ENCODE measurements around the gene RBM33.

RBM33 gene

DNA sequence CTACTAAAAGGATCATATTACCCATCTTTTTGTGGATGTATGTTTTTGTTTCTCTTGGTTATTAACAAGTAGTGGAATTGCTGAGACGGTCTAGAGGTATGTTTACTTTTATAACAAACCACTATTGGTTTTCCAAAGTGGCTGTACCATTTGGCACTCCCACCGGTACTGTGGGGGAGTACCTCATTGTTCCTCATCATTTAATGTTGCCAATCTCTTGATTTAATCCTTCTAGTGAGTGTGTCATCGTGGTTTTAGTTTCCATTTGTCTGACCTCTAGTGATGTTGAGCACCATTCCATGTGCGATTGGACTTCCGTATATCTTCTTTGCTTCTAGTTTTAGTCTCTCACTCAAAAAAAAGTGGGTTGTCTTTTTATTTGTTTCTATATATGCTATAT, 50.4 kb downstream of the RBM33 start:
- DNase-seq, result no peak

DNA sequence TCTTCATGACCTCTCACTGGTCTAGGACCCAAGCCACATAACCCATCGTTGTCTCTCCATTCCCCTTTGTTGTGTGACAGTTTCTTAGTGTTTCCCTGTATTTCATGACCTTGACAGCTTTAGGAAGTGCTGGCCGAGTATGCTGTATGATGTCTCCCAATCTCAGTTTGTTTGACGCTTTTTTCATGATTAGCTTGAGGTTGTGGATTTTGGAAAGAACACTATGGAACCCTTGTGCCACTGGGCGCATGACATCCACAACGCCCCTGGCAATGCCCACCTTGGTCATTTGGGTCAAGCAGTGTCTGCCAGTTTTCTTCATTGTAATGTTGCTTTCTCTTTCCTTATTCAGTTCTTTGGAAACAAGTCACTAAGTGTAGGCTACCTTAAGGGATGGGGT, 52.3 kb downstream of the RBM33 start:
- DNase-seq, result no peak

DNA sequence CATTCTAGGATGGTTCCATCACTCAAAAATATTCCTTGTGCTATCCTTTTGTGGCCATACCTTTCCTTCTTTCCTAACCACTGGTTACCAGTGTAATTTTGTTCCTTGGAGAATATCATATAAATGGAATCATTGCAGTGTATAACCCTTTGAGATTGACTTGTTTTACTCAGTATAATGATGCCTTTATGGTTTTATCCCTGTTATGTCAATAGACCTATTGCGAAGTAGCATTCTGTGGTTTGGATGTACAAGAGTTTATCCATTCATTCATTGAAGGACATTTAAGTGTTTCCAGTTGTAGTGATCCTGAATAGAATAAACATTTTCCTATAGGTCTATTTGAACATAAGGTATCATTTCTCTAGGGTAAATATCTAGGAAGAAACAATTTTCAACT, 54.2 kb downstream of the RBM33 start:
- DNase-seq, result no peak

DNA sequence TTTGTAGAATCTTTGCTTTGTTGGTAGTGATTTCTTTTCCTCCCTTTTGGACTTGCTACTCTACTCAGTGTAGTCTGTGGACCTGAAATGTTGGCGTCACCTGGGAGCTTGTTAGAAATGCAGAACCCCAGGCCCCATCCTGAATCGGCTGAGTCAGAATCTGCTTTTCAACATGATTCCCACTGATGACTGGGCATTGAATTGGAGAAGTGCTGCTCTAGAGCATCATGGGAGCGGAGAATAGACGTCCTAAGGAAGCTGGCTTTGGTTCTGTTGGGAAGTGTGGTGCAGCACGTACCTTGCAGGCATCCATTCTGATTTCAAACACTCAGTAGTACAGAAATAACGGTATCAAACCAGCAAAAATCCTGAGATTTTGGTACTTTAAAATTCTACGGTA, 54.7 kb downstream of the RBM33 start:
- no peak for DNase-seq

DNA sequence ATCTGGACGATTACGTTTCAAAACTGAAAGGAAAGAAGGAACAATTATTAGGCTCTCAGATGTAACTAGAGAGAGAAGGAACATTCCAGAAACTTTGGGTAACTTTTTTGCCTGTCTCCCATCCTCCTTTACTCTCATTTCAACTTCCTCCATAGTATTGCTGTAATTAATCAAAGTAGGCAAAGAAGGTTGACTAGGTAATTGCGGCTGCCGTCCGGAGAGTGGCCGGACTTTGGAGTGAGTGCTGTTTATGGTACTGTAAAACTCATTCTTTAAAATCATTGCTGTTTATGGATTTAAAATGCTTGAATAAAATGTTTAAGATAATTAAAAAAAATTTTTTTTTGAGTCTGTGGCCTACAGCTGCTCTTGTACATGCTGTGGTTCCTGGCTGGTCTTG, 56.4 kb downstream of the RBM33 start:
- no peak for DNase-seq

DNA sequence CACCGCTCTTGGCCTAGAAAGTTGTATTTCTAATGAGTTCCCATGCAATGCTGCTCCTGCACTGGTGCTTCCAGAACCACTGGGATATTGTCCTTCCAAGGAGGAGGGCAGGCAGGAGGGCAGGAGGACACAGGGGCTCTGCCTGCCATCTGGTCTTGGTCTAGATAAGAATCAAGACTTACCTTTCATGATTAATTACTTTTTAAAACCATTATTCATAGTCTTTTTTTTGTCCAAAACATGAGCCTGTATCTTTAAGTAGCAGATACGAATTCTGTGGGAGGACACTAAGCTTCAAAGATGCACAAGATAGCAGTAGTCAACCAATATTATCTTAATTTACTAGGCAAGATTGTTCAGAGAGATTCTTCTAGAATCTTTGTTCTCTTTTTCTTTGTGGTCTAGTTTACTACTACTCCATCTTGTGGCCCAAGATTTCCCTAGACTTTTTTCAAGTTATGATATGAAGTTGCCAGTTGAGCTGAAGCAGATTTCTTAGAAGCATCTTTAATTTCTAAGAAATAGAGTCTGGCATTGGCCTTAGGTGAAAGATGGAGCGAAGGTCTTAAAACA, 57.6 kb downstream of the RBM33 start:
- no peak for DNase-seq

DNA sequence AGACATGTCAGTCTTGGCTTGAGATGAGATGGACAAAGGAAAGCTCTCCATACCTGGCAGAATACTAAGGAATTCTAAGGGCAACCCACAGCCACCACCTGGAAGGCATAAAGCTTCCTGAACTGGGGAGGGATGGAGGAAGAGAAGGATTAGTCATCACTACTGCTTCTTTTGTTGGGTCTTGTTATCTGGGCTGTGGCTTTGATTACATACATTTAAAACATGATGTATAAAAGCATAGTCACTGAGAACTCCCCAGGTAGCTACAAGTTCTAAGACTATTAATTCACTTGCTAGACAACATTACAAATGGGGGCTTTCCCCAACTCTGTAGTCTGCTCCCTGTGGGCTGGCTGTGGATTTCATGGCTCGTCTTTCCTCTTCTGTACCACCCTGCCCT, 58.2 kb downstream of the RBM33 start:
- DNase-seq, result no peak

DNA sequence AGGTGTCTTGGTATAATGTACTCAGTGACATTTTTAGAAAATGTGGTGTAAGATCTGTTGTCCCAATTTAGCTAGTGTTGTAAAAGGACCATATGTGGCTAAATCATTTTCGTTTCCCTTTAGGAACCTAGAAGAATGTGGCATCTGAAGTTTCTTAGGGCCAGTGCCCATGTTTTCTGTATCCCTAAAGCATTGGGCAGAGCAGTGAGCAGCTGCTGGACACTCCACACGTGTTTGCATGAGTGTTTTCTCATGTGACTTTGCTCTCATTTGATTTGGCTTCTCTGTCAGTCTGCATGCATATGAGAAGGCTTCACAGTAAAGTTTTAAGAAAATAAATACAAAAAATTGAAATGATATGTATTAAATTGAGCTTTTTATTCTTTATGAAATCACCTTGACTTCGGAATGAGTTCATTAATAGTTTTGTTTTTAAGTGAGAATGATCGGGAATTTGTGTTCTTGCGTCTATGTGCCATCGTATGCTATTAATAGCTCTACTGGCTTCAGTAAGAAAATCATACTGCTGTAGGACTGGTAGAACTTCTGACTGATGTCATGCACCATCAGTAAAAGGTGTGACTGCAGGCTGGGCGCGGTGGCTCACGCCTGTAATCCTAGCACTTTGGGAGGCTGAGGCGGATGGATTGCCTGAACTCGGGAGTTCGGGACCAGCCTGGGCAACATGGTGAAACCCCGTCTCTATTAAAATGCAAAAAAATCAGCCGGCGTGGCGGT, 61.3 kb downstream of the RBM33 start:
- DNase-seq, result no peak

DNA sequence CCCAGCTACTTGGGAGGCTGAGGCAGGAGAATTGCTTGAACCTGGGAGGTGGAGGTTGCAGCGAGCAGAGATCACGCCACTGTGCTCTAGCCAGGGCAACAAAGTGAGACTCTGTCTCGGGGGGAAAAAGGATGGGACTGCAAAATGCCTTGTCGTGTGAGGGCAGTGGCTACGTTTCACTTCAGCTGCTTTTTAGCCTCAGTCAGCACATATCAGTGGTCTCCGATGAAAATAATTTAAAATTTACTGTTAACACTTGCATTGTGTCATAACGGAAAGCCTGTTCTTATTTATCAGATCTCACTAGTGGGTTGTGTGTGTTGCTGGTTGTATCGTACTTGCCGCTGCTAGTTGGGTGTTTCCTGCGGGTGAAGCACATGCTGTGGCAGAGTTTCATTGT, 61.9 kb downstream of the RBM33 start:
- no peak for DNase-seq

DNA sequence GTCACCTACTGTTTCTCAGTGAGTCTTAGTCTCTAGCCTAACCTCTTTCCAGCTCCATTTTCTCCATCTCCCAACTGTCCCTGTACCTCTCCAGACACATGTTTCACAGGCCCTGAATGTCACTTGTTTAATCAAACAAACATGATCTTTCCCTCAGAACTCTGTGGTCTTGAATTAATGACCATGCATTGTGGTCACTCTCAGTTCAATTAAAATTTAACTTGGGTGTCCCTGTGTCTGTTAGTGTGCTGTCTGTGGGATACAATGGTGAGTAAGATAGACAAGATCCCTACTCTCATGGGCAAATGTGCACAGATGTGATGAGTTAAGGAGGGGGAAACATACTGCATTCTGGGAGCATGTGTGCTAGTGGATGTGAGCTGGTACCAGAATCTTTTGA, 65.0 kb downstream of the RBM33 start:
- DNase-seq, result no peak

DNA sequence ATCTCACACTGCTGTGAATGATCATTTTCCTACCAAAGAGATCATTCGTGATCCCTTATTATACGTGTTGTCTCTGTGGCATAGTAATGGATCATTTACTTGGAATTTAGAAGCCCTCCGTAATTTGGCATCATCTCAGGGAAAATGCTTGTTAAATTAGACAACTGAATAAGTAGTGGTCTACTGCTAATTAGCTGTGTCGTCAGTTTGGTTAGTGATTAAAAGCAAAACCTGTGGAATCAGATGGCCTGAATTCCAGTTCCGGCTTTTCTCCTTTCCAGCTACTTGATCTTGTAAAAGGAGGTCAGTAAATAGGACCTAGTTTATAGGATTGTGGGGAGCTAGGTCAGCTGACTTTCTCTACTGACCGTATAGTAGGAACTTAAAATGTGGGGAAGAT, 65.6 kb downstream of the RBM33 start:
- DNase-seq, result no peak

DNA sequence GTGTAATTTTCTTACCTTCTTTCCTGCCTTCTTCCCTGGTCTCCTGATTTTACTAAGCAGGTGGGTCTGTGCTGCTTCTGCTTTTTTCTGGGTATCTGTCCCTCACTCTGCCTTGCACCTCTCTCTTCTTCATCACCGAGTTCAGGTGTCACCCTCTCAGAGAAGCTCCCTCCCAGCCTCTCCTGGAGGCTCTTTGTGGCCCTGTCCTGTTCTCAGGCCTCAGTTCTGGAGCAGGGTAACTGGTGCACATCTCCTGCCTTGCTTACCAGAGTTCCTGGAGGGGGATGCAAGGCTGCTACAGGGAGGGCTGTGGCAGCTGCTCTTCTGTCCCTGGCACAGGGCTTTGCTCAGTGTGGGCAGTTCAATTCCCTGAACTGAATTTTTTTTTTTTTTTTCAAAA, 66.1 kb downstream of the RBM33 start:
- DNase-seq, result no peak

DNA sequence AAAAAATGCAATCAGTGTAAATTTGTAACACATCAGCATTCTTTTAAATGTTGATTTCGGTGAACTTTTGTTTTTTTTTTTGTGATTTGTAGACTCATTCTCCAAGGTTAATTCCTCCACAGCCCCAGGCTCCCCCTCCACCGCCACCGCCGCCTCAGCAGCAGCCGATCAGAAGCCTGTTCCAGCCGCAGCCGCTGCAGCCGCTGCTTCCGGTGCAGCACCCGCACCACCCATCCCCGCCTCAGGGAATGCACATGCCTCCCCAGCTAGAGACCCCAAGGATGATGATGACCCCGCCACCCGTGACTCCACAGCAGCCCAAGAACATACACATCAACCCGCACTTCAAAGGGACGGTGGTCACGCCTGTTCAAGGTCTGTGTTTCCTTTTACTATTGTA, 66.6 kb downstream of the RBM33 start:
- no peak for DNase-seq

DNA sequence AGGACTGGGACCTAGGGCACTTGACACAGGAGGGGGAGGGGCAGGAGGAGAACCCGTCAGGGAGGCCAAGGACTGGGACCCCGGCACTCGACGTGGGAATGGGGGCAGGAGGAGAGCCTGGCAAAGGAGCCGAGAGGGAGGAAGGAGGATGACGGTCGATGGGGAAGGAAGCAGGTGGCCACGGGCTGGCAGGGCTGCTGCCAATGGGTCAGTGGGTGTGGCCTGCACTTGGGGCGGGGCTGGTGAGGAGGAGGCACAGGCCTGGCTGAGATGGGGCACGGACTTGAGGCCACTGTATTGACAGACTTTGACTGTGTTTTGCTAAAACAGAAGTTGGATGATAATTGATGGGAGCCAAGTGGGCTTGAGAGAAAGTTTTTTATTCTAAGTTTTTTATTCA, 68.9 kb downstream of the RBM33 start:
- DNase-seq, result no peak

DNA sequence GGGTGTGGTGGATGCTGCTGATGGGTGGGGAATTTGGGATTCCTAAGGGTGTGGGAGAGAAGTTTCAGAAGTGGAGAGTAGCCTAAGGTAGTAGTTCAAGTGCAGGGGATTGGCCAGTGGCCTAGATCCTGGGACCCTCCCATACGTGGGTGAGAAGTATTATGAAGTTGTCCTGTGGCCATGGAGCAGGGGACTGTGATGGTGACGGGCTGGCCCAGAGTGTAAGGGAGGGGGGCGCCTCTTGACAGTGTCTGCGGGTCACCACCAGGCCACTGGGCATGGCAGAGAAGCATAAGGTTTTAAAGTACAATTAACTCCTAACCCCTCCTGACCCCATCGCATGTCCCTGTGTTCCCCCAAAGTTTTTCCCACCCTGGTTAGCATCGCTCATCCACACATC, 70.2 kb downstream of the RBM33 start:
- no peak for DNase-seq

DNA sequence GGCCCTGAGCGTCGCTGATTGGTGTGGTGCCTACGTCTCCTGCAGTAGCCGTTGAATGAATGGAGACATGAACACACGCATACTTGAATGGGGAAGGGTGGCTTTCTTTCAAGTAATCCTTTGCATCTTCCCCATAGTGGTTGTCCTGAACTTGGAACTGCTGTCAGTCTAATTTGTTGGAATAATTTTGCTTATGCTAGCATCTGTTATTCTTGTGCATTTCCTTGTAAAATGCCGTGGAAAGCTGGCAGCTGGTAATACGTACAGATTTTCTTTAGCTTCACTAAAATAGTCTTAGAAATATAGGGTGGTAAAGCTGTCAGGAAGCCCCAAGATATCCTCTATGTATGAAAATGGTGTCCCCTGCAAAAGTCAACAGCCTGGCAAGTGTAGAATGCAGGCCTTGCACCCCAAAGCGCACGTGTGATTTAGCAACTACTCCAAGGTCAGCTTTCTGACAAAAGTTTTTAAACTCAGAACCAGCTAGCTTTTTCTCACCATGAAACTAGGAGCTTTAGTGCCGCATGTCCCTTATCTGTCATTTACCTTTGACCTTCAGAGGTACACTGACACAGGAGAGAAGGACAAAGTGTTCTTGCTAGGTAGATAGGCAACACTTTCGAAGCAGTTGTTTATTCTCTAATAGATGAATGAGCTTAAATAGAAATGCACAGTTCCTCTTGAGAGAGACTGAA, 70.8 kb downstream of the RBM33 start:
- no peak for DNase-seq

DNA sequence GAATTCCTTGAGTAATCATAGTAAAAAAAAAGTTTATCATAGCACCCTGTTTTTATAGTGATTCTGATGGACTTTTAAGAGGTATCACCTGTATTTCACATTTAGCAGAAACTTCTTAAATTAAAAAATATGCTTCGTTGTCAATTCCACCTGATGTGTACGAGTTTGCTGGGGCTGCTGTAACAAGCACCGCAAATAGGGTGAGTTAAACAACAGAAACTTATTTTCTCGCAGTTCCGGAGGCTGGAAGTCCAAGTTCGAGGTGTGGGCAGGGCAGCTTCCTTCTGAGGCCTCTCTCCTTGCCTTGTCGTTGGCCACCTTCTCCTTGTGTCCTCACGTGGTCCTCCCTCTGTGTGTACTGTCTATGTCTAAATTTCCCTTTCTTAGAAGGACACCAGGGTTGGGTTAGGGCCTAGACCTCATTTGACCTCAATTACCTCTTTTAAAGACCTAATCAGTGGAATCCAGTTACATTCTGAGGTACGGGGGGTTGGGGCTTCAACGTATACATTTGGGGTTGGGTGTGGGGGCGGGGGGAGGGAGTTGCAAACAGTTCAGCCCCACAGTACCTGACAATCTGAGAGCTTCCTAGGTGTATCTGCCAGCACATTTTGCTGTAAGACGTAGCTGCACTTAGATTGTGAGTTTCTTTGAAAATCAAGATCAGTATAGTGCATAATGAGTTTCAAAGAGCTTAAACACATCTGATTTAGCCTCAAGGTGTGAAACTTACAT, 72.7 kb downstream of the RBM33 start:
- DNase-seq, result no peak

DNA sequence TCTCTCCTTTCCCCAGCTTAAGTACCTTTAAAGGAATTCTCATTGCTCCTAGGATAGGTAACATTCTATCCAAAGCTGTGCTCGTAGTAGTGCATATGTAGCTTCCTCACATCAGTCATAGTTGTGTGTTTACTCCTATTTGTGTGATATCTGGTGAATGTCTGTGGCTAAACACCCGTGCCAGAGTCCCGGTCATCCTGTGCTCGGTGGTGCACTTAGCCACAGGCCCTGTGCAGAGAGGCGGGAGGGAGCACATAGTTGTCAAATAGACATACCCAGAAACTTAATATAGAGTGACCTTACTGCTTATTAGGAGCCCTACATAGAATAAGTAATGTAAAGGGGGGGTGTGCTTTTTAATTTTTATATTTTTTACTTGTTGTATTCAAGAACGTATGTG, 76.6 kb downstream of the RBM33 start:
- DNase-seq, result no peak

DNA sequence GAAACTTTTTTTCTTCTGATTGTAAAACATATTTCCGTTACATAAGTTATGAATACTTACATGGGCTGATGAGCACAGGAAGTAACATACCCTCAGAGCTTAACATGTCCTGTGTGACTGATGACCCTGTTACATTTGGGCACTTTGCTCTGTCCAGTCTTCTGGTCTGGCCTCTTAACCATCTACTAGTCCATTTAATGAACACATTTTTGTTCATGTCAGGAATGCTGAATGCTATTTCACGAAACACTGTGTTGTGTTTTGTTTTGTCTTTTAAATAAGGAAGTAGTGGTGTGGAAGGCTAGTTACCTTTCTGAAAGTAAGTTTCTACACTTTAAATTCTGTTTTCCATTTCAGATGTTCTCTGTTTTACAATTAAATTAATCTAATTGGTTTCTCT, 77.7 kb downstream of the RBM33 start:
- no peak for DNase-seq

DNA sequence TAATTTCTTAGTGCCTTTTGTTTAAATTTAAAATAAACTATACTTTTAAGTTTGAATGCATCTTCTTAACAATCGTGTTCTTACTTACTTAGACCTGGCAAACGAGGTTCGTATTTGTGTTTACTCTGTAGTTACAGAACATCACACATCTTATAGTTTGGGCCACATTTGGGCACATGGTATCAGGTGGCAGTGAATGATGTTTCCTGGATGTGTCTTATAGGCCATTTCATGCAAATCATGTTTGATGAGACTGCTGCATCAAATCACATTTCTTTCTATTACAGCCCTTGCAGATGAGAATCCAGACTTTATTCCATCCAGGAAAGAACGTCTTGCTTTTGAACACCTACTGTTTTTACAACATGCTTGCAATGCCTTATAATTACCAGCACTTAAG, 78.5 kb downstream of the RBM33 start:
- DNase-seq, result no peak

DNA sequence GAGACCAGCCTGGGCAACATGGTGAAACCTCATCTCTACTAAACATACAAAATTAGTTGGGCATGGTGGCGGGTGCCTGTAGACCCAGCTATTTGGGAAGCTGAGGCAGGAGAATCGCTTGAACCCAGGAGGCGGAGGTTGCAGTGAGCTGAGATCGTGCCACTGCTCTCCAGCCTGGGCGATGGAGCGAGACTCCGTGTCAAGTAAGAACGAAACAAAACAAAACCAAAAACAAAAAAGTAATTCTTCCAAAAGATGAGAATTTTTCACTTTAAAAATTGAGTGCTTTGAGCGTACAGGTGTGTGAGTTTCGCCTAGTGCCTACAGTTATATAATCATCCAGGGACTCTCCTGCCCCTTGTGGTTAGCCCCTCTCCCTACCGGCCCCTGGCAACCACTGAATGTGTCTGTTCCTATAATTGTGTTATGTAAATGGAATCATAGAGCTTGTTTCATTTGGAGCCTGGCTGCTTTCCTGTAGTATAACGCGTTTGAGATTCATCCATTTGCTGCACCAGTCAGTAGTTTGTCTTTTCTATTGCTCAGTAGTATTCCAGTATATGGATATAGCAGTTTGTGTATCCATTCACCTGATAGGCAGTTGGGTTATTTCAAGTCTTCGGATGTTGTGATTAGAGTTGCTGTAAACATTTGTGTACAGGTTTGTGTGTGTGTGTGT, 80.0 kb downstream of the RBM33 start:
- DNase-seq, result no peak

DNA sequence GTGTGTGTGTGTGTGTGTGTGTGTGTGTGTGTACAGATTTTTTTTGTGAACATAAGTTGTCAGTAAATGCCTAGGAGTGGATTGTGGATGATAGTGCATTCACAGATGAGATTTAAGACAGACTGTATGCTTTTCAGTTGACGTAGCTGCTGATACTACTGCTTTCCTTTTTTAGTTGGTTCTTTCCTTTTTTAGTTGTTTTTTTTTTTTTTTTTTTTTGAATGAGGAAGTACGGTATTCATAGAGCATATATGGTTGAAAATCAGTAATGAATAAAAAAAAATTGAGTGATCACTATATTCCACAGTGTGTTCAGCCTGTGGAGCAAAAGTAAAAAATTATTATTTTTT, 80.5 kb downstream of the RBM33 start:
- DNase-seq, result no peak

DNA sequence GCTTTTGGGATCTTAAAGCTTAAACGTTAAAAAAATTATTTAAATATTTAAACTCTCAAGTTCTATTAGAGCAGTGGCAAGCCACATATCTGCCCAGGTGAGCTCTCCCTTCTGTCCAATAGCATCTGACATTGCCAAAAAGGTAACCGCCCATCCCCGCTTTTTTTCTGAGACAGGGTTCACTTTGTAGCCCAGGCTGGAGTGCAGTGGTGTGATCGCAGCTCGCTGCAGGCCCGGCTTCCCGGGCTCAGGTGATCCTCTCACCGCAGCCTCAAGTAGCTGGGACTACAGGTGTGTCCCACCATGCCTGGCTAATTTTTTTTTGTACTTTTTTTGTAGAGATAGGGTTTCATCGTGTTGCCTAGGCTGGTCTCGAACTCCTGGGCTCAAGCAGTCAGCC, 83.2 kb downstream of the RBM33 start:
- no peak for DNase-seq

DNA sequence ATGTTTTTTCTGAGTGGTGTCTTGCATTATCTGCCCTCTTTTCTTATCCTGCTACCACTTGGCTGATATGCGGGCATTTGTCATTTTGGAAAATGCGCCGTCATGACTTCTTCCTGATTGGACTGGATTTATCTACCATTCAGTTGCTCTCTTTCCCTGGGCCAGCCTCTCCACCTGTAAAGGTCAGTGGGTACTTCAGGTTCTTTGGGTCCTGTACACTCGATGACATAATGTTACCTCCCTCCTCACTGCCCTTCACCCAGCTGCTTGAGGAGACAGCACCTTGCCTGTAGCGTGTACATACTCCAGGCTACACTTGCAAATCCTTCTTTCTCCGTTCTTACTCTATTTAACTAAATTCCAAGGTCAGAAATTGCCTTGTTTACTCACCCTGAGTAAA, 83.7 kb downstream of the RBM33 start:
- DNase-seq, result no peak

Data from NCI-H2081 treated with DMSO at 0.1 percent for 48 hours (cell line).